Measurements from ENCODE around the gene TBC1D8. TPM values are rescaled to one million over a fixed set of nuclear protein-coding genes. Genes with fewer than 3 reads are reported as not detected.

The TBC1D8 gene
- total RNA-seq, 1 experiment from 2014 or later, result 51.7 TPM

- Mint-ChIP-seq H3K27ac (peak overlapping the region; percentile 73), H3K36me3 (peaks cover 48% of the 10 kb centered on the region), H3K9me3 (peaks cover 16% of the 10 kb centered on the region; the same call in 1 of the 2 replicates), H3K27me3 (ENCODE audit: low read depth) (no peaks in the 10 kb centered on the region), H3K4me3 (no peak overlapping the region), H3K4me1 (peaks cover 15% of the 10 kb centered on the region)
- DNase-seq (ENCODE audit: low spot score) (no peak), ATAC-seq (peak; percentile 68)
- ChIA-PET CTCF (interaction anchor here (1.0 to 2.2 kb wide), 9 partner anchors 9 to 192 kb away, joined by 3 to 12 read pairs (median 7); no protein-coding TSS in a partner anchor), POLR2A (interaction anchor here (0.6 to 0.9 kb wide), 2 partner anchors 18 to 23 kb away, joined by 3 read pairs; no protein-coding TSS in a partner anchor)
- TF ChIP-seq NFATC4 (CRISPR knock-in tag; IDR thresholded peaks at IDR 0.05) (no peak), SP1 (CRISPR knock-in tag; conservative IDR thresholded peaks at IDR 0.05) (no peak), ELF4 (CRISPR knock-in tag; IDR thresholded peaks at IDR 0.05; ENCODE audit: low read depth) (no peak), TEAD4 (CRISPR knock-in tag; IDR thresholded peaks at IDR 0.05) (no peak), ETV6 (CRISPR knock-in tag; IDR thresholded peaks at IDR 0.05) (no peak), NR1H2 (CRISPR knock-in tag; IDR thresholded peaks at IDR 0.05) (no peak), E2F5 (CRISPR knock-in tag; IDR thresholded peaks at IDR 0.05) (no peak), GTF2I (CRISPR knock-in tag; conservative IDR thresholded peaks at IDR 0.05) (no peak), MLX (CRISPR knock-in tag; IDR thresholded peaks at IDR 0.05) (no peak)
- TF ChIP-seq, protein P1, sequence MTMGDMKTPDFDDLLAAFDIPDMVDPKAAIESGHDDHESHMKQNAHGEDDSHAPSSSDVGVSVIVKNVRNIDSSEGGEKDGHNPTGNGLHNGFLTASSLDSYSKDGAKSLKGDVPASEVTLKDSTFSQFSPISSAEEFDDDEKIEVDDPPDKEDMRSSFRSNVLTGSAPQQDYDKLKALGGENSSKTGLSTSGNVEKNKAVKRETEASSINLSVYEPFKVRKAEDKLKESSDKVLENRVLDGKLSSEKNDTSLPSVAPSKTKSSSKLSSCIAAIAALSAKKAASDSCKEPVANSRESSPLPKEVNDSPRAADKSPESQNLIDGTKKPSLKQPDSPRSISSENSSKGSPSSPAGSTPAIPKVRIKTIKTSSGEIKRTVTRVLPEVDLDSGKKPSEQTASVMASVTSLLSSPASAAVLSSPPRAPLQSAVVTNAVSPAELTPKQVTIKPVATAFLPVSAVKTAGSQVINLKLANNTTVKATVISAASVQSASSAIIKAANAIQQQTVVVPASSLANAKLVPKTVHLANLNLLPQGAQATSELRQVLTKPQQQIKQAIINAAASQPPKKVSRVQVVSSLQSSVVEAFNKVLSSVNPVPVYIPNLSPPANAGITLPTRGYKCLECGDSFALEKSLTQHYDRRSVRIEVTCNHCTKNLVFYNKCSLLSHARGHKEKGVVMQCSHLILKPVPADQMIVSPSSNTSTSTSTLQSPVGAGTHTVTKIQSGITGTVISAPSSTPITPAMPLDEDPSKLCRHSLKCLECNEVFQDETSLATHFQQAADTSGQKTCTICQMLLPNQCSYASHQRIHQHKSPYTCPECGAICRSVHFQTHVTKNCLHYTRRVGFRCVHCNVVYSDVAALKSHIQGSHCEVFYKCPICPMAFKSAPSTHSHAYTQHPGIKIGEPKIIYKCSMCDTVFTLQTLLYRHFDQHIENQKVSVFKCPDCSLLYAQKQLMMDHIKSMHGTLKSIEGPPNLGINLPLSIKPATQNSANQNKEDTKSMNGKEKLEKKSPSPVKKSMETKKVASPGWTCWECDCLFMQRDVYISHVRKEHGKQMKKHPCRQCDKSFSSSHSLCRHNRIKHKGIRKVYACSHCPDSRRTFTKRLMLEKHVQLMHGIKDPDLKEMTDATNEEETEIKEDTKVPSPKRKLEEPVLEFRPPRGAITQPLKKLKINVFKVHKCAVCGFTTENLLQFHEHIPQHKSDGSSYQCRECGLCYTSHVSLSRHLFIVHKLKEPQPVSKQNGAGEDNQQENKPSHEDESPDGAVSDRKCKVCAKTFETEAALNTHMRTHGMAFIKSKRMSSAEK (CRISPR knock-in tag; IDR thresholded peaks at IDR 0.05; ENCODE audit: borderline replicate concordance), result no peak
These were observed 124.9 kb downstream of the TBC1D8 start for GRCh38 chr2:101026253-101026701.

DNA sequence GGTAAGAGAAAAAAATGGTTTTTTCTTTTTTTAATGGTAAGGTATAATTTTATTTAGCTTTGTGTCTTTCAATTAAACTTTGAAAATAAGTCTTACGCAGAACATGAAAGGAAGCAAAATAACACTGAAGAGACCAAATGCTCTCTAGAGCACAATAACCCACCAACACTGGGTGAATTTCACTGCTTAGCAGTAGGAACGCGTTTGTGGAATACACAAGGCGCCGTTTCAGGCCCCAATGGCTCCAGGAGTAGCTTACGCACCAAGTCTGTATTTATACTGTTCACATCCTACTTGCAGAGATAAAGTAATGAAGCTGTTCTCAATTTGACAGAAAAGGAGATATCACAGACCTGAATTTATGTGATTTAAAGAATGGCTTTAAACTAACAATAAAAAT is 125.6 kb downstream of the TBC1D8 start:
- peaks cover 13% of the 10 kb centered on the region; the same call in 1 of the 2 replicates for H3K9me3 Mint-ChIP-seq
- peaks cover 15% of the 10 kb centered on the region for H3K4me1 Mint-ChIP-seq
- POLR2A ChIA-PET, result interaction anchor here (0.9 kb wide), 1 partner anchor 18 kb away, joined by 3 read pairs; no protein-coding TSS in a partner anchor
- peak overlapping the region; percentile 65; the same call in 1 of the 2 replicates for H3K27ac Mint-ChIP-seq
- DNase-seq (ENCODE audit: low spot score), result no peak
- H3K36me3 Mint-ChIP-seq, result peaks cover 48% of the 10 kb centered on the region
- no peaks in the 10 kb centered on the region for H3K27me3 Mint-ChIP-seq (ENCODE audit: low read depth)
- TF ChIP-seq ATF6 (CRISPR knock-in tag; IDR thresholded peaks at IDR 0.05) (no peak), ZNF121 (CRISPR knock-in tag; IDR thresholded peaks at IDR 0.05) (no peak), CREM (CRISPR knock-in tag; IDR thresholded peaks at IDR 0.05) (no peak), MXD4 (CRISPR knock-in tag; IDR thresholded peaks at IDR 0.05; ENCODE audit: borderline replicate concordance) (no peak), GTF2I (CRISPR knock-in tag; conservative IDR thresholded peaks at IDR 0.05) (no peak), TCF7 (CRISPR knock-in tag; IDR thresholded peaks at IDR 0.05; ENCODE audit: low read depth) (no peak)
- CTCF ChIA-PET, result interaction anchor here (1.0 to 2.2 kb wide), 4 partner anchors 13 to 192 kb away, joined by 4 to 8 read pairs (median 6); no protein-coding TSS in a partner anchor
- no peak for ATAC-seq
- no peak overlapping the region for H3K4me3 Mint-ChIP-seq
